SK-N-MC (cell line): ENCODE data around the gene ZFP64.
"Not testable (repeated sequence)": the region's sequence is repeated elsewhere in the genome, so short reads cannot be mapped to it uniquely, and the experiment has no call there.

ENCODE experiments used
- EZH2 ChIP-seq: fragments of 200-600 bp; sonication (generic); IDR thresholded peaks from one replicate; pipeline ENCODE4 v1.6.1; 2017; ENCODE audit warnings: antibody characterized with exemption
- POLR2AphosphoS5 ChIP-seq: IDR thresholded peaks from 2 replicates; pipeline ENCODE4 v1.6.1; 2012; ENCODE audit warnings: mild to moderate bottlenecking, low read depth, low read length, borderline replicate concordance

DNA sequence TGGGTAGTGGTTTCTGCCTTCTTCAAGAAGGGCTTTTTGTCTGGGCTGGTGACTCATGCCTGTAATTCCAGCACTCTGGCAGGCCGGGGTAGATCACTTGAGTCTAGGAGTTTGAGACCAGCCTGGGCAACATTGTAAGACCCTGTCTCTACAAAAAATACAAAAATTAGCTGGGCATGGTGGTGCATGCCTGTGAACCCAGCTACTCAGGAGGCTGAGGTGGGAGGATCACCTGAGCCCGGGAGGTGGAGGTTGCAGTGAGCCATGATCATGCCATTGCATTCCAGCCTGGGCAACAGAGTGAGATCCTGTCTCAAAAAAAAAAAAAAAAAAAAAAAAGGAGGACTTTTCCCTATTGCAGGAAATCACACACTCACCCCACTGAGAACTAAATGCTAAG is 57.9 kb downstream of the ZFP64 start:
- not testable (repeated sequence) for TF ChIP-seq POLR2AphosphoS5, EZH2
